Esophagus squamous epithelium (tissue), 4 donors: Measurements from ENCODE around the gene PARVA.

Source experiments
- CTCF ChIP-seq, 6 experiments: fragments of 450-650 bp in 4 of 6; fragments of 200-600 bp in 2 of 6; sonication (generic) in 2 of 6; IDR thresholded peaks; one replicate each; pipeline ENCODE4 v1.5.1; 2016 to 2019; ENCODE audit warnings: antibody characterized with exemption in 6 of 6, mild to moderate bottlenecking in 4 of 6, moderate library complexity in 4 of 6
- POLR2A ChIP-seq, 4 donors: fragments of 450-650 bp; IDR thresholded peaks; one replicate each; pipeline ENCODE4 v1.6.1; 2017; ENCODE audit warnings: antibody characterized with exemption in 4 of 4, mild to moderate bottlenecking in 4 of 4, moderate library complexity in 3 of 4

GRCh38 chr11:12397931-12398334, 20.6 kb downstream of the PARVA start:
- TF ChIP-seq CTCF (IDR thresholded peaks at IDR 0.05), result no peak
- TF ChIP-seq POLR2A (IDR thresholded peaks at IDR 0.05), result no peak
